GM18498 (cell line): Measurements from ENCODE around the gene TBC1D4.
"Not testable (repeated sequence)": the region's sequence is repeated elsewhere in the genome, so short reads cannot be mapped to it uniquely, and the experiment has no call there.

Experiments
- ATAC-seq: cut with Tn5 transposase; IDR thresholded peaks from one replicate; pipeline ENCODE4 v1.9.1; 2021; ENCODE audit warnings: mild to moderate bottlenecking, moderate library complexity; ENCODE audit not compliant: unreplicated experiment

Gene TBC1D4

DNA sequence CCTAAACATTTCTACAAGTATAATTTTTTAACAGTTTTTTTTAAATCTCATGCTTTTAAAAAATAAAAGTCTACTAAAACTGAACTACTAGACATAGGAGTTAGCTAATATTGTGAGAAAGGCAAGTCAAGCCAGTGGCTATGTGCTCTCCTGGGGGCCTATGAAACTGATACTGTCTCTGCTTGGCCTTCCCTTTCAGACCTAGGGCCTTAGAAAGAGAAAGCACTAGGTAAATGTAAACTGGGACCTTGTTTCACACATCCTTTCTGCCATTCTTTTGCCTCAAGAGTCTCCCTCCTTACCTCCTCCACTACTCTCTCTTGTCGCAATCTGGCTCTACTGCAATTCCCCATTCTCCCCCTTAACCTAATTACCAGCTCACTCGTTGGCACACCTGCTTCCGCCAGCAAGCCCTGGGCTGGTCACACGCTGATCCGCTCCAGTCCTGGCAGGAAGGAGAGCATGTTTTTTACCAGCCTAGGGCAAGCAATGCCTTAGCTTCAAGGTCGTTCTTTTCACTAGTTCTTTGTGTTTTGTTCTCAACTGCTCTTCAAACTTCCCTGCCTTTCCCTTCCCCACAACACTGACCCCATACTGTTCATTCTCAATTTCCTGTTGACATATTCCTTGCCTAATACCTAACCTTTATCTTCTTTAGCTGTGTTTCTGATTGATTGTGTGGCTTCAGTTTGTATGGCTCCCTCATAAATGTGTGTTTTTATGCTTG lies 23.1 kb downstream of the TBC1D4 start:
- peak; percentile 100 for ATAC-seq

DNA sequence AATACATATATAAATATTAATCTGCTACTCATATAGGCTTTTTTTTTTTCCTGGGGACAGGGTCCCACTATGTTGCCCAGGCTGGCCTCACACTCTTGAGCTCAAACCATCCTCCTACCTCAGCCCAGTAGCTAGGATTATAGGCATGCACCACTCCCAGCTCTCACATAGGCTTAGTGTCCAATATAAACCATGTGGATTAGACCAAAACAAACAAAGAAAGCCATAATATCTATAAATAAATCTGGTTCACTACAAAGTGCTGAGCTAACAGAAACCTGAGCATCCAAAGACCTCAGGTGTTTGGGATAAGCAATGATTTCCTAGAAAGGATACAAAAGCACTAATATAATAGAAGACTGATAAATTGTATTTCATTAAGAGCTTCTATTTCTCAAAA lies 26.0 kb downstream of the TBC1D4 start:
- no peak for ATAC-seq

DNA sequence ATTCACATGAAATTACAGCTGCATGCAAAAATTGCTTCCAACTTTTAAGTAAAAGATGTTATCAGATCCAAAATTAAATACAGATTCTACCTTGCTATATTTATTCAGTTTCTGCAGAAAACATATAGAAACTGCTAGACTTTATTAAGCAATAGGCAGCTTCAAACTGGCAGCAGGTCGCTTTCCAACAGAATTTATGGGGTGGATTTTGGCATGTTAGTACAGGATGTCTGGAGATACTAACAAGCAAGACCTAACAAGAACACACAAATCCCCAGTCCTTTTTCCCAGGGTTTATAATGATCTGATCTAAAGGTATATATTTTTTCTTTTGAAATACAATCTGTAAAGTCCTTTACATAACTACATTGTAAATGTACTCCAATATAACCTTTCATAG lies 27.5 kb downstream of the TBC1D4 start:
- ATAC-seq = no peak

DNA sequence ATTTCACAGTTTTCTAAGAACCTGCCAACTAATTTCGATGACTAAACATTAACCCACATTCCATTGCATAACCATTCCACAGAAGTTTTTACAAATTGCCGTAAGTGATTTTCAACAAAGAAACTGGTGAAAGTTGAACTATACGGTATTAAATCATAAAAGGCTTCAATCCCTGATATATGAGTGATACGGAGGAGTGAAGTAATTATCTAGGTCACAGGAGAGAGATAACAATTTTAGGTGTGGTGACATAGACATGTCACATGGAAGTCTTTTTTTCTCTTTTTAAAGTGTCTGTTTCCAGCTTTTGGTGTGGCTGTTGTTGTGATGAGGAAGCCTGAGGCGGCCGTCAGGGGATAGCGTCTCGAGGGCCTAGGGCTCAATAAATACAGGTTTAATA lies 29.4 kb downstream of the TBC1D4 start:
- no peak for ATAC-seq

DNA sequence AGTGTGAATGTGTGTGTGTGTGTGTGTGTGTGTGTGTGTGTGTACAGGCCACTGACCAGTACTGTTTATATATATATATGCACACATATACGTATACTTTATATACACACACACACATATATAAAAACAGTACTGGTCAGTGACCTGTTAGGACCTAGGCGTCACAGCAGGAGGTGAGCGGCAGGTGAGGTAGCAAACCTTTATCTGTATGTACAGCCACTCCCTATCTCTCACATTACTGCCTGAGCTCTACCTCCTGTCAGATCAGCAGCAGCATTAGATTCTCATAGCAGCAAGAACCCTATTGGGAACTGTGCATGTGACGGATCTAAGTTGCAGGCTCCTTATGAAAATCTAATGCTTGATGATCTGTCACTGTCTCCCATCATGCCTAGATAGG lies 34.5 kb downstream of the TBC1D4 start:
- ATAC-seq = no peak

DNA sequence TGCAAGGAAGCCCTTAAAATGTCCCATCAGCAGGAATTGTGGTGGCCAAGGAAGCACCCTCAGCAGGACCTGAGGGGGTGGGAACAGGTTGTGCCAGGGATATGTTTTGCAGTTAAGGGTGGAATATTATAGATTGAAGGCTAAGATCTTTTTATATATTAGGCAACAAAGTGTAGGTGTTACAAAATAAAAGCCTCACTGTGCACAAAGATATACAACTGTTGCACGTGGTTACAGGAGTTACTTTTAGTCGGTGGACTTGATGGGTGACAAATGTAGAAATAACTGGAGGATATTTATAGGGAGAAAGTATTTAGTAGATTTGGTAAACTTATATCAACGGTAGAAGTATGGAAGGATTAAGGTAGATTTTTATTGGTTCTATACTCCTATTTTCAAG lies 35.1 kb downstream of the TBC1D4 start:
- no peak for ATAC-seq

DNA sequence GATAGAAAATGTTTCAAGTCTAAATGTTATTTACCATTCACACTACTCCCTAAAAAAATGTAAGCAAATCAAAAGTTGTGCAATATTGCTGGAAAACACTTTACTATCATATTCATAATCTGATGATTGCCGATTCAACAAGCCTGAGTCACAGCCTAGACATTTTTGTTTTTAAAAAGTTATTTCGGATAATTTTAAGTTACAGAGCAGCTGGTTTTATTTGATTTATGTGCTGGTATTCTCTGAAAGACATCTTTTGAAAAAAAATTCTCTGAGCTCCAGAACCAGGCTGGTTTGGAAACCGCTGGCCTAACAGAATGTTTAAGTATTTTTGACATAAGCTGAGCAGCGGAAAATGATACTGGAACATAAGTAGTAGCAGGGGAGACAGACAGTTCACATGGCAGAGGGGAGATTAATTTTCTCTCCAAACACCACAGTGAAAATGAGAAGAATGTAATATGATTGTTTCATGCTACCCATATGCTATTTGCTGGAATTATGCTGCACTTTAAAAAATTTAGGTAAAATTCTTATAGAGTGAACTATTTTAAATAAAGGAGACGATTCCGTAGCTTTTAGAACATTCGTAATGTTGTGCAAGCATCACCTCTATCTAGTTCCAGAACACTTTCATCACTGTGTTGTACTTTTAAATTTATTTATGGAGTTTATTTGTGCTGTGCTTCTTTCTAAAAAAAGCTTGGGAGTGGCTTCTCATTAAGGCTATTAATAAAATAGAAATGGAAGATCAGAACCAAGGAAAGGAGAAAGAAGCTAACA lies 36.1 kb downstream of the TBC1D4 start:
- no peak for ATAC-seq

DNA sequence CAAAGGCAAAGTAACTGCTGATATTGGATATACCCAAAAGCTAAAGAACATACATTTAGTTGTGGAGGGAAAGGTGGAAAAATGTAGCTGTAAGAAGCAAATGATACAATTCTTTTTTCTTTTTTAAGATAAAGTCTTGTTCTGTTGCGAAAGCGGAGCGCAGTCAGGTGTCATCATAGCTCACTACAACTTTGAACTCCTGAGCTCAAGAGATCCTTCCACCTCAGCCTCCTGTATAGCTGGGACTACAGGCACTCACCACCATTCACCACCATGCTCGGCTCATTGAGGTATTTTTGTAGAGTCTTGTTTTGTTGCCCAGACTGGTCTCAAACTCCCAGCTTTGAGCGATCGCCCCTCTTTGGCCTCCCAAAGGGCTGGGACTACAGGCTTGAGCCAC lies 38.0 kb downstream of the TBC1D4 start:
- ATAC-seq = no peak

DNA sequence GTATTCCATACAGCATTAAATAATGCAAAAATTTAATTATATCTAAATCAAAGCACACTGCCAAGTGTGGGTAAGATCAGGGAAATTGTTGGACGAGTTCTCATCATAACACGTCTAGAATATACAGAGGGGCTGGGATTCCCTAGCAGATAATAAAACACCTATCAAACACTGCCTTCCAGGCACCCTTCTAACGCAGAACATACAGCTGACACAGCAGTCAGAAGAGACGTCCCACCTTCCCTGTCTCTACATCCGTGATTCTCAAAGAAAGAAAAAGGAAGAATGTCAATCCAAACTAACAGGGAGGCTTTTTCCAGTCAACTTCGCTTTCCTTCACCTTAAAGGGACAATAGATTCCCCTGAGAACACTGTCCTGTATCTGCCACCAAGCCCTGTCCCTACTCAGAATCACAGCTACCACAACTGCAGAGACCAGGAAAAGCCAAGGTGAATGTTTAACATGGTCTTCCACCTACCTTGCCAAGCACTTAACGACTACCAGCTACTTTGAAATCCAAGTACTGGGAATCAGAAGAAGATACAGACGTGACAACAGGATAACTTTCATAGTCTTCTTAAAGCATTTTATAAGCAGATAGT lies 38.5 kb downstream of the TBC1D4 start:
- ATAC-seq = no peak

DNA sequence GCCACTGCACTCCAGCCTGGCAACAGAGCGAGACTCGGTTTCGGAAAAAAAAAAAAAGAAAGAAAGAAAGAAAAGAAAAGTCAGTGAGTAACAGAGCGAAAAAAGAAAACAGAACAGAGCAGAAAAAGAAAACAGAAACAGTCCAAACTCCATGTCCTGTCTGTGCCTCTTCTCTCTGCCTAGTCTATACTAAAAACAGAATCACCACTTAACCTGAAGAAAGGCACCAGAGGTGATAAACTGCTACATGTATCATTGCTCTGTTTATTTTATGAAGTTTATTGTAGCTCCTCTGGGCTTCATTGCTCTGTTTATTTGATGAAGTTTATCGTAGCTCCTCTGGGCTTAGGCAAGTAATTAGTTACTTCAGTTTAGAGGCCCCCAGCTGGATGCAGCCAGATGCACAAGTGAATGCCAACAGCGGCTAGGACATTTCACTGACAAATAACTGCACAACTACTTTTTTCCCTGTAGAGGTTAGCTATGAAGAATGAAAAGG lies 39.2 kb downstream of the TBC1D4 start:
- no peak for ATAC-seq

DNA sequence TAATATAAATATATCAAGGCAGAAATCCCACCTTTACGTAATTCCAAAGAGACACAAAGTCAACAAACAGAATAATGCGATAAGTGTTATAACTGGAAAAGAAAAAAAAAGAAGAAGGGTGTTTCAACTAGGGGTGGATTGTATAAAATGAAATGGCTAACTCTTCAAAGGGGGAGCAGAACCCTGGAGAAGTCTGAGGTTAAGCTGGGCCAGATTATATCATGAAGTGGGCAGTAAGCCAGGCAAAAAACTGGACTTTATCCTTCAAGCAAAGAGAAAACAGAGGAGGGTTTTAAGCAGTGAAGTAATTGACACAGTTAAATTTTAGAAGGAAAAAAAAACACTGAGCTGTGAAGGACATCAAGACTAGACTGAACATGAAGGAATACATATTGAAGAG lies 41.9 kb downstream of the TBC1D4 start:
- ATAC-seq = no peak

DNA sequence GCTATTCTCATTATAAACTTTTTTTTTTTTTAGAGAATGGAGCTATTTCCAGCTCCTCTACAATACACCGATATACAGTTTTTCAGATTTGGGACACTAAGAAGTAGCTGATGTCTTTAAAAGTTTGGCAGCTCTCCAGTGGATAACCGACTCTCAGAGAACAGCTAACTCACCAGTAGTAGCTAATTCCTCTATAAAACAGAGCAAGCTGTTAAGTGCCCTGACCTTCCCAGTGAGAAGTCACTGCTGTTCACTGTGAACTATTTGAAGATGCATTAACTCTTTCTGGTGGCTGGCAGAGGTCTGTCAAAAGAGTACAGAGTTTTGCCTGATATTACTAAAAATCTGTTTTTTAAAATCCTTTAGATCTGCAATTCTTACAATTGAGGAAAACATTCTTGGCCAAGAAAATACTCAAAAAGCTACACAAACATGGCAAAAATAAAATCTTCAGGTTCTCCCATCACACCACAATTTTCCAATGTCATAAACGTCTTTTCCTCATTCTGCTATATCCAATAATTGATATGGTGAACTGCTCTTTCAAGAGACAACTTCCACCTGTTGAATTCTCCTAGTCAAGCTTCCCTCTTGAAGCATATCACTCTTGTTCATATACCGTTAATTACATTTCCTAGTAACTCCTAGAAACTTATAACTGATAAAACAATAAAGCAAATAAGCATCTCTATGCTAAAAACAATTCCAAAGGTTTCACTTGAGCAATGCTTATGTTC lies 44.2 kb downstream of the TBC1D4 start:
- ATAC-seq = no peak

DNA sequence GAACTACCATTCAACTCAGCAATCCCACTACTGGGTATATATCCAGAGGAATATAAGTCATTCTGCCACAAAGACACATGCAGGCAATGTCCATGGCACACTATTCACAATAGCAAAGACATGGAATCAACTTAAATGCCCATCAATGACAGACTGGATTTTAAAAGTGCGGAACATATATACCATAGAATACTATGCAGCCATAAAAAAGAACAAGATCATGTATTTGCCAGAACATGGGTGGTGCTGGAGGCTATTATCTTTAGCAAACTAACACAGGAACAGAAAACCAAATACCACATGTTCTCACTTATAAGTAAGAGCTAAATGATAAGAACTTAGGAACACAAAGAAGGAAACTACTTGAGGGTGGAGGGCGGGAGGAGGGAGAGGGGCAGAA lies 47.8 kb downstream of the TBC1D4 start:
- ATAC-seq = not testable (repeated sequence)

DNA sequence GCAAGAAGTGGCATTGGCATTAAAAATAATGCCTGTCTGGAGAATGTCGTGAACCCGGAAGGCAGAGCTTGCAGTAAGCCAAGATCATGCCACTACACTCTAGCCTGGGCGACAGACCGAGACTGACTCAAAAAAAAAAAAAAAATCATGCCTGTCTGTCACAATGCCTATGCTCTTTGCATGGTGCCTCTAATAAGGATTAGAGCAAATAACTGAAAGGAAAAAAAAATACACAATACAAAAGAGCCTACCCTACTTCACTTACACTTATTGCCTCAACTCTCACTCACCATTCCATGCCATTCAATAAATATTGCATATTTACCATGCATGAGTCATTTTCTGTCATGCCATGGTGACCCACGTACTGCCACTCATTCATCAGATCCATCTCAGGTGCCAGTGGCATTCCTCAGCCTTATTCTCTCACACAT lies 49.1 kb downstream of the TBC1D4 start:
- no peak for ATAC-seq

DNA sequence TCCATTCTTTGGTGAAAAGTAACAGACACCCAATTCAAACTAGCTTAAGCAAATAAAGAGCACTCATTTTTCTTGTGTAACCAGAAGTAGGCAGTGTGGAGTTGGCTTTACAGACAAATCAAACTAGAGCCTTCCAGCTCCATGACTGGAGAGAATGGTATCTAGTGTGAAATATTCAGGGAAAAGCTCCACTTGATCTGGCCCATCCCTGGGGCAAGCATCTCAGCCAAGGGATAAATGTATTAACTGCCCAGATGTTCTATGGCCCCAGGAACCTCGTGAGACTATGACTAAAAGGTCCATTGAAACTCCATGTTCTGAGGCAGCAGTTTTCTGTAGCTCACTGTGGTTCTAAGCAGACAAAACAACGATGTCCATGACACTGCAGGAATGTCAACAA lies 49.9 kb downstream of the TBC1D4 start:
- ATAC-seq = no peak

DNA sequence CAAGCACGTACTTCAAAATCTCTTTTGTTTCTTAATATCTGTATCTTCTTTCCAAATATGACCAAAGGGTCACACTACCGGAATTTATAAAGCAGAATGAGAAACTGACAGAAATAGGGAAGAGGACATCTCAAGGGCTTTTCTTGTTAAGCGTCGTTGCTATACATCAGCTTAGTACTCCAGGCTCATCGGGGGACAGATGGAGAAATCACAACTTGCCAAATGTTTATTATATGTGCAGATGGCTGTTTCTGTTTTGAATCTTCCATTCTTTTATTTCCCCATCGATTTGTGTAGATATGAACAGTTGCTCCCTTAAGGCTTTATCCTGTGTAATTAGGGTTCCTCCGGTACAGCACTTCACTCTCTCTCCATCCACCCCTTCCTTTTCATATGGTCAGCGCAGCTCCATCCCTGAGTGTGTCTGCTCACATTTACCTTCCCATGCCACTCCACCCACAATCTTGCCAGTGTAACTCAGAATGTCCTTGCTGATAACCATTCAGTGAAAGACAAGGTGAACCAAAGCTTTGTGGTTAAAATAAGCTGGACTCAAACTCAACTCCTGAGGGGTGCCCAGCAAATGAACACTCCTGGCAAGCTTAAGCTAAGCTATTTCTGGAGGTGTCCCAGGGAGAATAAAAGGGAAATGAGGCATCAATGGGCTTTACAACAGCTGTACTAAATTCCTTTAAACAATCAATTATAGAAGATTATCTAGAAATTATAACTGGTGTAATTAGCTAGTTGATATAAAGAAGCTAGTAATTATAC lies 51.3 kb downstream of the TBC1D4 start:
- ATAC-seq = no peak

DNA sequence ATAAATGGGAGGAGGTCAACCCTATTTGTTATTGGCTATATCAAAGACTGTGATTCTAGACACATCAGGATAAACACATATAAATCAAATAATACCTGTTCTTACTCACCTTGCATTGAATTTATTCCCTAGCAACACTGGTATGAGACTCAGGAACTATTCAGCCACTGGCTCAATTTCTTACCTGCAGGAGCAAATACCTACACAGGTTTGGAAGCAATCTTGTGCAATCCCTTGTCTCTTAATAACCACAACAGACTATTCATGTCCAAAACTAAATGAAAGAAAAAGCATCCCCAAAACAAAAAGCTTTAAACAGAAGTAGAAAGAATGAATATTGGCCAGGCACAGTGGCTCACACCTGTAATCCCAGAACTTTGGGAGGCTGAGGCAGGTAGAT lies 55.5 kb downstream of the TBC1D4 start:
- no peak for ATAC-seq

DNA sequence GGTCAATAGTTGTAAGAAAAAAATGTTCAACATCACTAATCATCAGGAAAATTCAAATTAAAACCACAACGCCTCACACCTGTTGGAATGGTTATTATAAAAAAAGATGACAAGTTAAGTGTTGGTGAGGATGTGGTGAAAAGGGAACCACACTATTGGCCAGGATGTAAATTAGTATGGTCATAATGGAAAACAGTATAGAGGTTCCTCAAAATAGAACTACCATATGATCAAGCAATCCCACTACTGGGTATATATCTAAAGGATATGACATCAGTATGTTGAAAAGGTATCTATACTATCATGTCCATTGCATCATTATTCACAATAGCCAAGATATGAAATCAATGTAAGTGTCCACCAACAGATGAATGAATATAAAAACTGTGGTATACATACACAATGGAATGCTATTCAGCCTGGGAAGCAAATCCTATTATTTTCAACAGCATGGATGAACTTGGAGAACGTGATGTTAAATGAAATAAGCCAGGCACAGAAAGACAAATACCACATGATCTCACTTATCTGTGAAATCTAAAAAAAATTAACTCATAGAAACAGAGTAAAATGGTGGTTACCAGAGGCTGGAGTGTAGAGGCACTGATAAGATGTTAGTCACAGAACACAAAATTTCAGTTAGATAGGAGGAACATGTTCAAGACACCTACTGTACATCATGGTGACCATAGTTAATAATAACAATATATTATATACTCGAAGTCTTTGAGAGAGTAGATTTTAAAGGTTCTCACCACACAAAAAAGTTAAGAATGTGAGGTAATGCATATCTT lies 56.6 kb downstream of the TBC1D4 start:
- peak; percentile 81 for ATAC-seq

DNA sequence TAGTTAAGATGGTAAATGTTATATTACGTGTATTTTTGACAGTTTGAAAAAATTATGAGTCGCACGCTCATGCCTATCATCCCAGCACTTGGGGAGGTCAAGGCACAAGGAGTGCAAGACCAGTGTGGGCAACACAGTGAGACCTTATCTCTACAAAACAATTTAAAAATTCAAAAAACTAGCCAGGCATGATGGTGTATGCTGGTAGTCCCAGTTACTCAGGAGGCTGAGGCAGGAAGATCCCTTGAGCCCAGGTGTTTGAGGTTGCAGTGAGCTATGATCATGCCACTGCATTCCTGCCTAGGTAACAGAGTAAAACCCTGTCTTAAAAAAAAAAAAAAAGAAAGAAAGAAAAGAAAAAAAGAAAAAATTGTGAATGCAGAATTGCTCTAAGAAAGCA lies 58.0 kb downstream of the TBC1D4 start:
- ATAC-seq = no peak

DNA sequence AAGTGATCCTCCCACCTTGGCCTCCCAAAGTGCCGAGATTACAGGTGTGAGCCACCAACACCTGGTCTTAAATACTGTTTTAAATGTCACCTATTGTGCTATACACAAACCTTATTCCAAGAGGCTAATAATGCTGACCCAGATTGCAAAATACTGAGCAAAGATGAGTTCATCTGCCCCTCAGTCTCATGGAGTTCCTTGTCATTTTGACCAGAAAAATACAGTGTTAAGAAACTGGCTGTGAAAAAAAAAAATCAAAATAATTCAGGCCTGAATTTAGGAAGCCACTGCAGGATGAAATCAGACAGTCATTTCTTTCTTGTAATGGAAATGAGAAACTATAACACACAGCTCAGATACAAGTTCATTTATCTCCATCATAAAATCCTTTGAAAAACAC lies 59.9 kb downstream of the TBC1D4 start:
- no peak for ATAC-seq
